ENCODE measurements around the gene CACTIN.
A peak's percentile ranks its signal among the peaks of the same experiment; 100 is the strongest.

Gene CACTIN

DNA sequence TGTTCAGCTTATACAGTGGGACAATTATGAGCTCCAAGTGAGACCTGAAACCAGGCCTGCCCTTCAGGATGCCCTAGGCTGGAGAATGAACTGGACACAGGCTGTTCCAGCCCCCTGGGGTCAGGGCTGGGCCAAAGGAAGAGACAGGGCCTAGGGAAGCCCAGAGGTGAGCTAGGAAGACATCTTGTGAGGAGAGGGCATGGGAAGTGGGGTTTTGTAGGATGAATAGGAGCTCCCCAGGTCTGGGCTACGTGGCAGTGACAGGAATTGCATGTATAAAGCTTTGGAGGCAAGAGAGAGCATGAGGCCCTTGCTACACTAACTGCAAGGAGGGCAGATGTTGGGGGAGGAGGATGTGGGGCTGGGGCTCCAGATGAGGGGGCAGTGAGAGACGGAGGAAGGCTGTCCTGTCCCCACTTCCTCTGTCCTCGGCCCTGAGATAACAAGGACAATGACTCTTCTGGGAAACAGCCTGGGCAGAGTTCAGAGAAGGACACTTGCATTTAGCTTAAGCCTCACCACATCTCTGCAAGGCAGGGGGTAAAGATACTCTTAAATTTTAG, 18.4 kb downstream of the CACTIN start:
- DNase-seq, result no peak

- DNase-seq, result no peak
Measured at GRCh38 chr19:3607303-3608078, 19.1 kb downstream of the CACTIN start.

DNA sequence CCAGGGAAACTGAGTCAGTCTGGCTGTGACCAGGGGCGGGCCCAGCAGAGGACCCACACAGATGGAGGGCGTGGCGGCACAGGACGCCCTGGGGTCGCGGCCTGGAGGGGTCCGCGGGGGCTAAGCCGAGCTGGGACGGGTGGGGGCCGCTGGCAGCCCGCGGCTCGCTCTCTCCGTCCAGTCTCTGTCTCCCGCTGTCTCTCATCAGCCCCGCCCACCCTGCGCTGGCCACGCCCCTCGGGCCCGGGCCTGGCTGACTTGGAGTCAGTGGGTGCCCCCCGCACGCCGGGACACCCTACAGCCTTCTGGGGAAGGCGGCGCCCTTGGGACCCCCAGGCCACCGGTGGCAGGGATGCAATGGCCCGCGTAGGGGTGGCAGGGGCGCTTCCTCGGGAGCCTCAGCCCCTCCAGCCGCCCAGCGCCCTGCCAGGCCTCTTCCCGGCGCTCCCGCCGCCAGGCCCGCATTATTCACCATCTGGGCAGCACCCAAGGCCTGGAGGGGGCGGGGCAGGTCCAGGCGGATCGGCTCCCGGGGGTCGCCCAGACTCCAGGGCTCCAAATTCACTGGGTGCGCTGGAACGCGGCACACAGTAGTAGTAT, 19.8 kb downstream of the CACTIN start, which contains the start of gene TBXA2R:
TBXA2R (minus strand) TSS at position 186 of the 600 bp plus-strand sequence. CDS start 6,241 bp downstream, outside the sequence.
- DNase-seq, result peak; percentile 47

GRCh38 chr19:3606174-3606689, 20.4 kb downstream of the CACTIN start:
- DNase-seq, result no peak

- no peak for DNase-seq
Measured at GRCh38 chr19:3605770-3606169, 20.8 kb downstream of the CACTIN start.

- no peak for DNase-seq
Measured at GRCh38 chr19:3605361-3605760, 21.2 kb downstream of the CACTIN start.

DNA sequence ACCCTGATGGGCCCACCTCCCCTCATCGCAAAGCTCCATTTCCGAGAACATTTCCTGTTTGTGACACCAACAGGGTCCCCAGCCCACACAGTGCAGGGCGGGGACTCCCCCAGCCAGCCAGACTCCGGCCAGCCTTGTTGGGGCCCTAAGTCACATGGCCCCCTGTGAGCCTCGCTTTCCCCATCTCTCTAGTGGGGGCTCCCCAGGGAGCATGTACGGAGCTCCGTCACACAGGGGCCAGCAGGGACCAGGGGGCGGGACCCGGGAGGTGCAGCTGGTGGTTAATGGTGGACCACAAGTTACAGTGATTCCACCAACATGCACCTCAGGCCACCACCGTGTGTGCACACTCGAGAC, 21.6 kb downstream of the CACTIN start:
- no peak for DNase-seq

- no peak for DNase-seq
Measured at GRCh38 chr19:3604227-3604986, 22.2 kb downstream of the CACTIN start.

DNA sequence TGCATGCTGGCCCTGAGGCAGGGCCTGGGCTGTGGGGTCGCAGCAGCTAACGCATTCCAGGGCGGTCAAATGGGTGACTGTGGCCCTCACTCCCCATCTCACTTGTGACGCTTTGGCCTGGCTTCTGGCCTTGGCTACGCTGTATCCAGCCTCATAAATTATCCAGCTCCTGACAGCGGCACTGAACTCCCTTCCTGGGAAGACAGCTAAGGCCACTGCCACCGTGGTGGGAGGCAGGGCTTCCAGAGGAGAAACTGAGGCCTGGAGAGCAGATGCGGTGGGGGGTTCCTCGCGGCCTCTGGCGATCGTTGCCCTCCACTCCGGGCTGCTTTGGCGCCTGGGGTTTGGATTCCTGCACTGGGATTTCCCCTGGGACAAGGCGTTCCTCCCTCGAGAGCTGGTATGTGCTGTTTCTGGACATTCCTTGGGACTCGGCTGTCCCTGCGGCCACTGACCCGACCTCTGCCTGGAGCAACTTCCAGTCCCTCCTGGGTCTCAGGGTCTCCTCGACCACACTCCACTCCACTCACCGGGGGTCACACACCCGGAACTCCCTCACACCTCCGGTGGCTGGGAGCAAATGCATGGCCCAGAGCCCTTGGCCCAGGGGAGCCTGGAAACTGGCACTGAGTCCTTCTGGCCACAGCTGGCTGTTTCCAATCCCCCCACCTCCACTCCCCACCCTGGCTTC, 23.3 kb downstream of the CACTIN start:
- no peak for DNase-seq

GRCh38 chr19:3601021-3601420, 25.6 kb downstream of the CACTIN start:
- DNase-seq, result no peak

GRCh38 chr19:3599776-3600187, 26.8 kb downstream of the CACTIN start:
- no peak for DNase-seq

DNA sequence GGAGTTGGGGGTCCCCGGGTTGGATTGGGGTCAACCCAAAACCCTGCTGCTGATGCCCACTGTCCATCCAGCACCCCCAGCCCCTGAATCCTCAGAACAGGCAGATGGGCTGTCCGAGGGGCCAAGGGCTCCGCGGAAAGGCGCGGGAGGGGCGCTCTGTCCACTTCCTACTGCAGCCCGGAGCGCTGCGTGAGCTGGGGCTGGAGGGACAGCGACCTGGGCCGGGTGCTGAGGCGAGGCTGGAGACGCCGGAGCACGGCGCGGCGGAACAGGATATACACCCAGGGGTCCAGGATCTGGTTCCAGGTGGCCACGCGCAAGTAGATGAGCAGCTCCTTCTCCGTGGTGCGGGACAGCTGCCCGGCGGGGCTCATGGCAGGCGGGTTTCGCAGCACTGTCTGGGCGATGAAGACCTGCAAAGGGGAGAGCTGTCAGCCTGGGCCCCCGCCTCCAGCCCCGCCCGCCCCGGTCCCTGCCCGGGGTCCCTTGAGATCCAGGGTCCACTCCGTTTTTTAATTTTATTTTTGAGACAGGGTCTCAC, 31.0 kb downstream of the CACTIN start:
- DNase-seq, result no peak

DNA sequence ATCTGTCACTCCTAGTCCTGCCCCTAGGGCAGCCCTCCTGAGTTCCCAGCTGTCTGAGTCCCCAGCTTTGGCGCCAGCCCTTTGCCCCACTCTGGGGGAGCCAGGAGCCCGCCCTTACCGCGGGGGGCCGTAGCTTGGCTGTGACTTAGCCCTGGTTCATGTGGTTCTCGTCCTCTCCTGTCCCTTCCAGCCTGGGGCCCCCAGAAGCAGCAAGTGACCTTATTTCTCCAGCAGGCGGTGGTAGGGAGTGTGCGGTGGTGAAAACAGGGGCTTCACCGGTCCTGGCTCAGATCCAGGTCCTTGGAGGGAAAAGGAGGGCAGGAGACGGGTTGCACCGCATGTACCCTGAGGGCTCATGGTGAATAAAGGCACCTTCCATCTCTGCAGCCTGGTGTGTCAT, 33.4 kb downstream of the CACTIN start:
- DNase-seq, result no peak

GRCh38 chr19:3591876-3592613, 34.5 kb downstream of the CACTIN start:
- no peak for DNase-seq

- no peak for DNase-seq
Measured at GRCh38 chr19:3590991-3591659, 35.5 kb downstream of the CACTIN start.

- no peak for DNase-seq
Measured at GRCh38 chr19:3589949-3590348, 36.6 kb downstream of the CACTIN start.

DNA sequence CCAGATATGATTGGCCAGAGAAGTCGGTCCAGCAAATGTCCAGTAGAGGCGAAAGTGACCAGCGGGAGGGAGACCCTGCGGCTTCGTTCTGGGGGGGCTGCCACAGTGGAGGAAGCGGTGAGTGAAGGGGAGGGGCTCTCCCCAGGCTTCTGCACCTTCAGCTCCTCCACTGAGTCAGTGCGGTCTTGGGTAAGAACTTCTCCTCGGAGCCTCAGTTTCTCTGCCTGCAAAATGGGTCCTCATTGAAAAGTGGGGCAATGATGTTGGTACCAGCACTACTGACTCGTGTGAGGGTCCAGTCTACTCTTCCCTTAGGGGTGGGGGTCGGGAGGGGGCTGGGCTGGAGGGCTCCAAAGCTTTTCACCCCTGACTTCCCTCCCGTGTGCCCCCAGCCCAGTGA, 37.2 kb downstream of the CACTIN start:
- DNase-seq, result no peak

- no peak for DNase-seq
Measured at GRCh38 chr19:3586707-3587346, 39.8 kb downstream of the CACTIN start.

DNA sequence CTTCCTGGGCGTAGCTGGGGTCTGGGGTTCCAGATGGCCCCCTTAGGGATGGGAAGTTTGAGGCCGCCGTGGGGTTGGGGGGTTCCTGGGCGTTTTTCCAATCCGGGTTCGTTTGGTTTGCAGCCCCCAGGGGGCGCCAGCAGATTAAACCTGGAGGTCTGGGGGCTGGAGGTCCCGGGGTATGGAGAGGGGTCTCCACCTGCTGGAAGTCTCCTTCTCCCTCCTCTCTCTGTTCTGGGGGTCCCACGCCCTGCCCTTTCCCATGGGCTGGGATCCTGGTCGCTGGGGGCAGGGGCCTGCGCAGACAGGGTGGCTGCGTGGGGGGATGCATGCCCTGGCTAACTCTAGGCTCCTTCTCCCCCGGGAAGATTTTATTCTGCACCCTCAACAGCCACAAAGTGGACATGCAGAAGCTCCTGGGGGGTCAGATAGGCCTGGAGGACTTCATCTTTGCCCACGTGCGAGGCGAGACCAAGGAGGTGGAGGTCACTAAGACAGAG, 40.4 kb downstream of the CACTIN start:
- DNase-seq, result no peak
